ENCODE data around the gene CACNA1B.
"Not testable (repeated sequence)": the region's sequence is repeated elsewhere in the genome, so short reads cannot be mapped to it uniquely, and the experiment has no call there.

DNA sequence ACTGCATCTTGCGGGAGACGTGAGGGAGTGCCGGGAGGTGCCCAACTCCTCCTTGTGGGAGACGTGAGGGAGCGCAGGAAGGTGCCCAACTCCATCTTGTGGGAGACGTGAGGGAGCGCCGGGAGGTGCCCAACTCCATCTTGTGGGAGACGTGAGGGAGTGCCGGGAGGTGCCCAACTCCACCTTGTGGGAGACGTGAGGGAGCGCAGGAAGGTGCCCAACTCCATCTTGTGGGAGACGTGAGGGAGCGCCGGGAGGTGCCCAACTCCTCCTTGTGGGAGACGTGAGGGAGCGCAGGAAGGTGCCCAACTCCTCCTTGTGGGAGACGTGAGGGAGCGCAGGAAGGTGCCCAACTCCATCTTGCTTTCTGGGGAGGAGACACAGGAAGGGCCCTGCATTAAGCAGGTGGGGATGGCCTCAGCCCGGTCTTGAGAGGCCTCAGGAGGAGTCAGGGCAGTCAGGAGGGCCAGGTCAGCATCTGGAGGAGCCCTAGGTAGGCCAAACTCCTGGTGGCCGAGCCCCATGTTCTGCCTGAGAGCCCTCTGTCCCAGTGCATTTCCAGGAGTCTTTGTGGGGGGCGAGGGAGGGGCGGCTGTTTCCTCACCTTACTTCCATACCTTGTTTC, 236.2 kb downstream of the CACNA1B start:
- TF ChIP-seq, protein P1, sequence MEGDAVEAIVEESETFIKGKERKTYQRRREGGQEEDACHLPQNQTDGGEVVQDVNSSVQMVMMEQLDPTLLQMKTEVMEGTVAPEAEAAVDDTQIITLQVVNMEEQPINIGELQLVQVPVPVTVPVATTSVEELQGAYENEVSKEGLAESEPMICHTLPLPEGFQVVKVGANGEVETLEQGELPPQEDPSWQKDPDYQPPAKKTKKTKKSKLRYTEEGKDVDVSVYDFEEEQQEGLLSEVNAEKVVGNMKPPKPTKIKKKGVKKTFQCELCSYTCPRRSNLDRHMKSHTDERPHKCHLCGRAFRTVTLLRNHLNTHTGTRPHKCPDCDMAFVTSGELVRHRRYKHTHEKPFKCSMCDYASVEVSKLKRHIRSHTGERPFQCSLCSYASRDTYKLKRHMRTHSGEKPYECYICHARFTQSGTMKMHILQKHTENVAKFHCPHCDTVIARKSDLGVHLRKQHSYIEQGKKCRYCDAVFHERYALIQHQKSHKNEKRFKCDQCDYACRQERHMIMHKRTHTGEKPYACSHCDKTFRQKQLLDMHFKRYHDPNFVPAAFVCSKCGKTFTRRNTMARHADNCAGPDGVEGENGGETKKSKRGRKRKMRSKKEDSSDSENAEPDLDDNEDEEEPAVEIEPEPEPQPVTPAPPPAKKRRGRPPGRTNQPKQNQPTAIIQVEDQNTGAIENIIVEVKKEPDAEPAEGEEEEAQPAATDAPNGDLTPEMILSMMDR (conservative IDR thresholded peaks at IDR 0.05; ENCODE audit: low read depth, low read length), result peak; percentile 52
- TF ChIP-seq EZH2 (IDR thresholded peaks at IDR 0.05; ENCODE audit: borderline replicate concordance, low read depth, low read length, poor library complexity, severe bottlenecking), result not testable (repeated sequence)
